Superior temporal gyrus (tissue), 1 donor: ENCODE measurements around the gene UBE3D.
"Not testable (repeated sequence)": the region's sequence is repeated elsewhere in the genome, so short reads cannot be mapped to it uniquely, and the experiment has no call there.

Experiments
- DNase-seq: peaks from one replicate; pipeline ENCODE4 v3.0.0-alpha.2; 2016; ENCODE audit errors: extremely low spot score

UBE3D gene

DNA sequence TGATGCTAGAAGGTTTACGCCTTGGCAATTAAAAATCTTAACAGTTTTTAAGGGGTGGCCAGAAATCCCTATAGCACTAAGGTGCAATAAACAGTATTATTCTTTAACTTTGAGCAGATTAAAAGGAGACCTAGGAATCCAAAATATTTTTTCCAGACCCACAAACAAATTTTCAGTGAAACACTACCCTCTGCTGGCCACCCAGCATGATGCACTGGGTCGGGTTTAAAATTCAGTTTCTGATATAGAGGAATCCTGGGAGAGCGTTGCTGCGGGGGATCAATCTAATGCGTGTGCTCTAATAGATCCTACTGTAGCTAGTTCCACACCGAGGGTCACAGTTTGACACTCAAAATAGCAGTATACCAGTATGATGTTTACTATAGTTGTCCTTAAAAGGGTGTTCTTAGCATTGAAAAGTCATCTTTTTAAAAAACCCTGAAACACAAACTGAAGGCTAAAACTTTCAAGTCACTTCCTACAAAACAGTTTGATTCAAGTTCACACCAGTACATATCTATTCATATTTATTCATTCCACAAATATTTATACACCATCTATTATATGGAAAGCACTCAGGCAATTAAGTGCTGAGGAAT, 10.2 kb downstream of the UBE3D start:
- DNase-seq = peak; percentile 89

DNA sequence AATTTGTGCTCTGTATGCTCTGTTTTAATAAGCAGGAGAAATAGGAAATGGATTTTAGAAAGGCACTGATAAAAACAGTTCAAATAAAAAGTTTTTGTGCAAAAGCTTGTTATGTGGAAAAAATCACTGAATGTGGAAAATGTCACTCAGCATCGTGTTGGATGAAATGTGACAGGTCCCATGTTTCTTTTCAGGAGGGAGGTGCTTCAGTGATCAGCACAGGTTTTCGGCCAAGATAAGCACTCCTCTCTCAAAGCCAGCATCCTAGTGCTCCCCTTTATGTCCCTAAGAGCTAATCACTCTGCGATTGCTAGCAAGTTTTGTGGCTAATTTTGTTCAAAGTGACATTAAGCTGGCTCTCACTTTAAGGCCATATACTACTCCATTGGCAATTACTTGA, 12.0 kb downstream of the UBE3D start:
- DNase-seq = no peak

- no peak for DNase-seq
Measured at GRCh38 chr6:83051377-83052172, 14.1 kb downstream of the UBE3D start.

DNA sequence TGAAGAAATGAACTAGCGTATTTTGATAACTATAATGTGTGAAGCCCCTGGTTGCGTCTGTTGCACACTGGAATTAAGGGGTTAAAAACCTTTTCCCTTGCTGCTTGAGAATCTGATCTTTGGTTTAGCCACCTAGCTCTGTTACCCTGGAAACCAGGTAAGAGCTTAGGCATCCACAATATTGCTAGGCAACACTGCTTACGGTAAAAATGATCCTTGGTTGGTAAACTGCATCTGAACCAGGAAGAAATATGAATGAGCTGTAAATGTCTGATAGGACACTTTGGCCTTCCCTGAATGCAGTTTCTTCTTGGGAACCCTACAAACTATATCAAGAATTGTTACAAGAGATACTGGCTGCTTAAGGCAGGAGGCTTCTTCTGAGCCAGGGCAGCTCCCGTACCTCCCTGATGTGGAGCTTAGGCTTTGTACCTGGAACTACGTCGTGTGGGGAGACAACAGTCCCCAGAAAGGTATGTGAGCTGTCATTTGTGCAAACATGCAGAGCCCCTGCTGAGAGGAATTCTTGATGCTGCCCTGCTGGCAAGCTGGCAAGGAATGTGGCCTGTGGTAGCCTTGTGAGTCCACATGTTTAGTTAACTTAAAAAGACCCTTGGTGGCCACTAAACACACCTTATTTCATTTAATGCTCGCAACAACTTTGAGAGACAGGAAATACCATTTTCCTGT, 18.4 kb downstream of the UBE3D start:
- no peak for DNase-seq

DNA sequence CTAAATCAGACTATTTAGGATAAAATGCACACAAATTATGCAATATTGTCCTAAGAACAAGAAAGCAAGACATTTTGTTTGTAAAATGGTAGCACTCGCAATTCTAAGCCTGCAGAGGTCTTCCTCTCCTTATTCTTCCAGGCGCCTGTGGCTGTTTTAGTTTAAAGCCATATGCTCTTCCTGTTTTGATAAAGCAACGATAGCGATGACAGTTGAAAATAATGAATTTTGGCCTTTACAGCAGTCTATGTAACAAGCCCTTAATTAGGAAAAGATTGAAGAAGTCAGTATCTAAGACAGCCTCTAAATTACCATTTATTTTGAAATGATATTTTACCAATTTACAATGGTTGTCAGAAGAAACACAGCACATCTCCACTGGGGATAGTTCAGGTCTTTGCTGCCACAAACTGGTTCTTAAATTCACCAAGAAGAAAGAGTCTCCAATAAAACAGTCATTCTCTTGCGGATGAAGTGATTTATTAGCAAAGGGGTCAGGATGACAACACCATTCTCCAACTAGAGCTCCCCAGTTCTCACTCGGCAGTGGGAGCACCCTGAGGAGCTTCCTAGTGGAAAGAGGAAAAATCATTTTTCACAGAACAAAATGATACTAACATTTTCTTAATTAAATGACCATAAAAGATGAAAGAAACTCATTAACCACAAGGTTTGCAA, 21.4 kb downstream of the UBE3D start:
- no peak for DNase-seq

DNA sequence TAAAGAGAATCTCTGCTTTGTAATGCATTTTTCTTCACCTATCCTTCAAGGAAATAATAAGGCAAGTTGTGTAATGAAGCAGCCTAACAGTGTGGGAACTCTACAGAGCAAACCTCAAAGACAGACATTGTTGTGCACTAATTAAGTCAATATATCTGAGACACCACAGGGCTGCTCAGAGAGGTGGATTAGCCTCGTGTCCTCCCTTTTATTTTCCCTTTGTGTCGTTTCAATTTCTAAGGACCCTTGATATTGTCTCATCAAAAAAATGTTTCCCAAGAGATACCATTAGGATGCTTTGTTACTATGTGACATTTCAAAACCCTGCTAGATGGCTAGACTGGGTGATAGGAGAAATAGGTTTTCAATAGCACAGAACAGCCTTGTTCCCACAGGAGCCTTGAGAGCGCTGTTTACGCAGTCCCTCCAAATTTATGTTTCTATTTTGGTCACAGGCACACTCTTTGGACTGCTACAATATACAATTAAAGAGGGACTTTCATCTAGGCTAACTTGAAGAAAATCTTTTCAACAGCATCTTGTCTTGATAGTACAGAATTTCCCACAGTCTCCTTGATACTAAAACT, 23.1 kb downstream of the UBE3D start:
- no peak for DNase-seq

DNA sequence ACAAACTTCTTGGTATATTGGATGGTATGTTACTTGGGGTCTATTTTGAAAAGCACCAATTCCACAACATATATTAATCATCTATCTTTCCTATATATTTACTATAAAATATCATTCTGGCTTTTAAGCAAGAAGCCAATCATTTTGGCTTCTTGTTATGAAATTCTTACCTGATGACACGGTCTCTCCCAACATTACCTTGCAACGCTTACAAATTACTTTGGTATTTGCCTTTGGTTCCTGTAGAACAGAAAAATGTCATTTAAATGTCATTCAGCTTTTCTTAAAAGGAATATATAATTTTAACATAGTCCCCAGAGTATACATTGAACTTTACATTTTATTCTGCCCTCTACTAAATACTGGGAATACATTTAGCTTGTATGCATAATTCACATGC, 27.4 kb downstream of the UBE3D start:
- no peak for DNase-seq

DNA sequence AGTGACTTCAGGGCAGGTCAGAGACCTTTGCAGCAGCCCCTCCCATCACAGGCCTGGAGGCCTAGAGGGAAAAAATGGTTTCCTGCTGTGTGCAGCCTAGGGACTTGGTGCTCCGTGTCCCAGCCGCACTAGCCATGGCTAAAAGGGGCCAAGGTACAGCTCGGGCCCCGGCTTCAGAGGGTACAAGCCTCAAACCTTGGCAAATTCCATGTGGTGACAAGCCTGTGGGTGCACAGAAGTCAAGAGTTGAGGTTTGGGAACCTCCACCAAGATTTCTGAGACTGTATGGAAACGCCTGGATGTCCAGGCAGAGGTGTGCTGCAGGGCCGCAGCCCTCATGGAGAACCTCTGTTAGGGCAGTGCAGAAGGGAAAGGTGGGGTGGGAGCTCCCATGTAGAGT, 34.0 kb downstream of the UBE3D start:
- no peak for DNase-seq

DNA sequence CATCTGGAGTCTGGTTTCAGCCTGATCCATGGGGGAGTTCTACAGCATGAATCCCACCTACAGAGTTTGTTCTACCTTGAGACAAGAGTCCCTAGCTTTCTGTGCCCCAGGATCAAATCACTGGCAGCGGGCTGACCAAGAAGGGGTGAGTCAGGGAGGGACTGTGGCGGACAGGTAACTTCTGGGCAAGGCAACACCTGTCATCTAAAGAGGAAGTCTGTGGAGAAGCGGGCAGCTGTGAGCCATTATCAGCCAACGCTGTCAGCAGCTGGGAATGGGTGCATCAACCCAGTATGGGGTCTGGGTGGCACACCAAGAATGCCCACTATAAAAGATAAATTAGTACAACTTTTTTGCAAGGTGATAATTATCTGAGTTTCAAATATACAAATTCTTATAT, 45.9 kb downstream of the UBE3D start:
- no peak for DNase-seq

DNA sequence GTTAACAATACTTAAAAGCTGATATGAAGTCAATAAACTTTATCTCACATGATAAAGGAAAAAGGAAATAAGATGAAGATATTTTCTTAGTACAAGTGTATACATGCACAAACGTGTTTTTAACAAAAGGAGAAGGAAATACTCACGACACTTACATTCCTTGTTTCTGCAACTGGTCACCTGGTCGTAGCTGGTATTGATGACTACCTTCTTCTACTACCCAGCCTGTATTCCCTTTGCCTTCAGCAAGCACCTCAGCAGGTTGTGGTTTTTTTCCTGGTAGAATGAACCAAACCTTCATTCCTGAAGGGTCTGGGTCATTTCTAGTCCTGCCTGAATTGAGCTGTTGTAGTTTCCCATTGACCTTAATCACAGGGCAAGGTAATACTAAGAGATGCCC, 54.5 kb downstream of the UBE3D start:
- not testable (repeated sequence) for DNase-seq

DNA sequence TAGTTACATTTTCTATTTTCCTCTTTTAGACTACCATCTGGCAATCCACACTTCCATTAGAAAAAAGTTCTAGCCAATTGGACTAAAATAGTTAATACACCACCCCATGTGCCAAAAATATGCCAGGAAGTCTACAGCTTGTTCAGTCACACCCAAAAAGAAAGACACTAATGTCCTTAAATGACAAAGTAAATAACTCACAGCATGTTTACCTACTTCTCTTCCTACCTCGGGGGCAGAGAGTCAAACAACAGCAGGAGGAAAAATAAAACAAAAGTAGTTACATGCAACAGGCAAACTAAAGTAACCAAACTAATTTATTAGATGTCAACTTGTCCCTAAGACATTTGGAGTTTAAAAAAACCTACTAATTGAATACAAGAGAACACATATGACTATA, 57.0 kb downstream of the UBE3D start:
- DNase-seq = peak; percentile 63

DNA sequence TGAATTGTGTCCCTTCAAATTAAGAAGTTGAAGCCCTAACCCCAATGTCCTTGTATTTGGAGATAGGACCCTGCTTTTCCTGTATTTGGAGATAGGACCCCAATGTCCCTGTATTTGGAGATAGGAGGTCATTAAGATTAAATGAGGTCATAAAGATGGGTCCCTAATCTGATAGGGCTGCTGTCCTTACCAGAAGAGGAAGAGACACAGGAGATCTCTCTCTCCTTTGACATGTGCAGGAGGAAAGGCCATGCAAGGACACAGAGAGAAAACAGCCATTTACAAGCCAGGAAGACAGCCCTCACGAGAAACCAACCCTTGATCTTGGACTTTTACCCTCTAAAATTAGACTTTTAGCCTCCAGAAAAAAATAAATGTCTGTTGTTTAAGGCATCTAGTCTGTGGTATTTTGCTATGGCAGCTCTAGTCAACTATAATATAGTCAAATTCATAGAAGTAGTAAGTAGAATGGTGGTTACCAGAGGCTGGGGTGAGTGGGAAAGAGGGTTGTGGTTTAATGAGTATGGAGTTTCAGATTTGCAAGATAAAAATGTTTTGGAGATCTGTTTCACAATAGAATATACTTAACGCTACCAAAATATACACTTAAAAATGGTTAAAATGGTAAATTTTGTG, 59.3 kb downstream of the UBE3D start:
- no peak for DNase-seq

- no peak for DNase-seq
Measured at GRCh38 chr6:82996156-82996555, 69.5 kb downstream of the UBE3D start.

DNA sequence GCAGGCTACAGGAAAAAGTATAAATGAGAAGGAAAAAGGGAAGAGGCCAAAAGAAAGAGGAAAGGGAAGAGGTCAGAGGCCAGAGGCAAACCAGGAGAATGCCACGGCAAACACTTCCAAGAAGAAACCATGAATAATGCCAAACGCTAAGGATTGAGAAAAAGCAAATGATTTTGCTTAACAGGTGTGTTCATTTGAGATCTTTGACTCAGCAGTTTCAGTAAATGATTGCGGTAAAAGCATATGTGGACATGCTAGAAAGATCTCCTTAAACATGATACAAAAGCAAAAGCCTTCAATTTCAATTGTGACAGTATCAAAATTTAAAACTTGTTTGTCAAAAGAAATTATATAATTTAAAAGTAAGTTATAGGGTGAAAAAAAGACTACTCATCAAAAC, 70.6 kb downstream of the UBE3D start:
- DNase-seq = no peak

DNA sequence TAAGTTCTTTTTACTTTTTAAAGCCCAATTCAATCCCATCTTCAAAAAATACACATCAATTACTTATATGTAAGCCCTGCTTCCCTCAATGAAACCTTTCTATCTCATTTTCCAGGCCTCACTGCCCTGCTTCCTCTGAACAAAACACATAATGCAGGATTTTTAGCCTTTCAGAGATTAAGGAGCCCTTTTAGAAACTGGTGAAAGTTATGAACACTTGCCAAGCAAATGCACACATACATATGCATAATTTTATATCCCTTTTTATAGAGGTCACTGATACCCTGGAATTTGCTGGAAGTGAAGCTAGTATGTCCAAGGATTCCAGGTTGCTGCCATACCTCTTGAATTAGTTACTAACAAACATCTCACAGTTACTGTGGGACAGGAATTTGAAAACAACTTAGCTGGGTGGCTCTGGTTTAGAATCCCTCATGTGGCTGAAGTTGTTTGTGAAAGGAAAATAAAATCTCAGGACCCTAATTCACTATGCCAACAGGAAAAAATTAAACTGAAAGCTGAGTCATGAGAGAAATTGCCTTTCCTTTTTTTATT, 75.8 kb downstream of the UBE3D start:
- DNase-seq = no peak

DNA sequence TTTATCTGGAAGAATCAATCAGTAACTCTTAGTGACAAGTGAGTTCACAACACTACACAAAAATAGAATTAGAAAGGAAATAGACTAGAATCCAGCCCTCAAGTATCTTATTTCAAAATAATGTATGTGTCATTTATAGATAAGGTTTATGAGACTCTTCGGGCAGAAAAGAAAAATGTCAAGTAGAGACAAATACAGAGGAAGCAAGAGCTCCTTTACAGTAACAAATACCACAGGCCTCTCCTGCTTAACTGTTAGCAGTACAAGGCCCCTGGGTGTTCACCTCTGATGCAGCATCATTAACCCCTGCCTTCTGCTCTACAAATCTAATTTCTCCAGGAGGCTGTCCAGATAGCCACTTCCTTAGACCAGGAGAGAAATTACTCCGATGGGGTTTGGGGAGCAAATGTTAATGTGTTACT, 76.7 kb downstream of the UBE3D start:
- DNase-seq = no peak

DNA sequence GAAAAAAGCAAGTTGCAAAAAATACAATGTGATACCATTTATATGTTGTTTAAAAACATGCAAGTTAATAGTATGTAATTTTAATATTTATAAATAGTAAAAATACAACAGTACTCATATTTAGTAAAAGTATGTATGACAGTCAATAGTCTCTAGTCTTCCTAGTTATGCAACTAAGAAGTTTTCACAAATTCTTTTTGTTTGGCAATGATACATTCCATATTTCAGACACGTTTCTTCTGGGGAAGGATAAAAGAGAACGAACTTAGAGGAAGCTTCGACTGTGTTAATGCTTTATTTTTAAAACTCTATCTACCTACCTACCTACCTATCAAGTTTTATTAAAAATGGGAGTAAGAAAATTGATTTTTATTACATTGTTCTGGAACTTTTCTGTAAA, 77.7 kb downstream of the UBE3D start:
- no peak for DNase-seq

GRCh38 chr6:82987416-82987815, 78.2 kb downstream of the UBE3D start:
- no peak for DNase-seq

DNA sequence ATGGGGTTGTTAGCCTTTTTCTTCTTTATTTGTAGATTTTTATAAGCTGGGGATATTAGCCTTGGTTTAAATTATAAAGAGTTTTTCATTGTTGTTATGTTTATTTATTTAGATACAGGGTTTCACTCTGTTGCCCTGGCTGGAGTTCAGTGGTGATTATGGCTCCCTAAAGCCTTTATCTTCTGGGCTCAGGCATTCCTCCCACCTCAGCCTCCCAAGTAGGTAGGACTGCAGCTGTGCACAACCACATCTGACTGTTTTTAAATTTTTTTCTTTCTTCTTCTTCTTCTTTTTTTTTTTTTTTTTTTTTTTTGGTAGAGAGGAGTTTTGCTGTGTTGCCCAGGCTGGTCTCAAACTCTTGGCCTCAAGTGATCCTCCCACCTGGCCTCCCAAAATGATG, 80.9 kb downstream of the UBE3D start:
- DNase-seq = no peak

- DNase-seq = no peak
Measured at GRCh38 chr6:82980086-82980485, 85.6 kb downstream of the UBE3D start.

- DNase-seq = no peak
Measured at GRCh38 chr6:82979657-82980056, 86.0 kb downstream of the UBE3D start.
